ENCODE results near the gene DQX1.

DNA sequence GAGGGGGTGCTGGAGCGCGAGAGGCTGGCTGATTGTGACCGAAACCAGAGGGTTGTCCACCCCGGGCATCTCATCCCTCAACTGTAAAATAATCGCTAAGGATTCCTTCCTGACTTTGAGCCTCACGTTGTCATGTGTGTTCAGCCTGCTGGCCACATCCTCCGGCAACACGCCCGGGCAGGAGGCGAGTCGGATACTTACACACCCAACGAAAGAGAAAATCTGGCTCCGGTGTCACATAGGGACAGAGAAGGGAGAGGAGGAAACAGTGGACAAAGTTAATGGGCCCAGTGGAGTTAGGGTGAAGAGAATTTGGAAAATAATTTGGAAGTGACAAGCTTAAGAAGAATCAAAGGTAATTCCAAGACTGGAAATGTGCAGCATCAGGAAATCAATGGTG lies 9.4 kb downstream of the DQX1 start:
- TF ChIP-seq, protein P1, sequence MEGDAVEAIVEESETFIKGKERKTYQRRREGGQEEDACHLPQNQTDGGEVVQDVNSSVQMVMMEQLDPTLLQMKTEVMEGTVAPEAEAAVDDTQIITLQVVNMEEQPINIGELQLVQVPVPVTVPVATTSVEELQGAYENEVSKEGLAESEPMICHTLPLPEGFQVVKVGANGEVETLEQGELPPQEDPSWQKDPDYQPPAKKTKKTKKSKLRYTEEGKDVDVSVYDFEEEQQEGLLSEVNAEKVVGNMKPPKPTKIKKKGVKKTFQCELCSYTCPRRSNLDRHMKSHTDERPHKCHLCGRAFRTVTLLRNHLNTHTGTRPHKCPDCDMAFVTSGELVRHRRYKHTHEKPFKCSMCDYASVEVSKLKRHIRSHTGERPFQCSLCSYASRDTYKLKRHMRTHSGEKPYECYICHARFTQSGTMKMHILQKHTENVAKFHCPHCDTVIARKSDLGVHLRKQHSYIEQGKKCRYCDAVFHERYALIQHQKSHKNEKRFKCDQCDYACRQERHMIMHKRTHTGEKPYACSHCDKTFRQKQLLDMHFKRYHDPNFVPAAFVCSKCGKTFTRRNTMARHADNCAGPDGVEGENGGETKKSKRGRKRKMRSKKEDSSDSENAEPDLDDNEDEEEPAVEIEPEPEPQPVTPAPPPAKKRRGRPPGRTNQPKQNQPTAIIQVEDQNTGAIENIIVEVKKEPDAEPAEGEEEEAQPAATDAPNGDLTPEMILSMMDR (conservative IDR thresholded peaks at IDR 0.05; ENCODE audit: low read depth, low read length) = no peak
- no peak for TF ChIP-seq EZH2 (IDR thresholded peaks at IDR 0.05; ENCODE audit: borderline replicate concordance, low read depth, low read length, poor library complexity, severe bottlenecking)
